CD4-positive, alpha-beta T cell (primary cell): ENCODE results near the gene C10orf95. TPM values are rescaled to one million over a fixed set of nuclear protein-coding genes. Genes with fewer than 3 reads are reported as not detected.

ENCODE experiments used
- ATAC-seq: fragments of 200-7000 bp; cut with Tn5 transposase; one replicate; pipeline ENCODE4 v1.10.0; 2022; ENCODE audit warnings: mild to moderate bottlenecking; ENCODE audit not compliant: poor library complexity
- CTCF ChIA-PET: fragments of 350-600 bp; sonication (Branson Sonifier 250); formaldehyde crosslinking; loops from one replicate; lab custom pipeline; 2021; ENCODE audit warnings: antibody characterized with exemption, inconsistent platforms; lab: Charles Lee
- POLR2A ChIA-PET: fragments of 350-600 bp; sonication (Branson Sonifier 250); formaldehyde crosslinking; loops from one replicate; lab custom pipeline; 2021; ENCODE audit warnings: antibody characterized with exemption, inconsistent platforms; lab: Charles Lee
- DNase-seq, 14 experiments: peaks; one replicate each; pipeline ENCODE4 v3.0.0-alpha.2; 2013 to 2020; ENCODE audit warnings: mixed read lengths in 2 of 14
- H3K27ac ChIP-seq, 2 donors: one replicate each; pipeline versions ENCODE4 v1.5.1 to v1.7.0; 2013; ENCODE audit warnings: low read length in 2 of 2, low read depth in 1 of 2, mild to moderate bottlenecking in 1 of 2
- H3K27me3 ChIP-seq, 2 experiments: 1 replicate in 1 of 2; 2 replicates in 1 of 2; pipeline versions ENCODE4 v1.6.1 to v1.7.0; 2013; ENCODE audit warnings: low read length in 2 of 2, control low read depth in 1 of 2, mild to moderate bottlenecking in 1 of 2, moderate library complexity in 1 of 2; ENCODE audit not compliant: insufficient read depth in 2 of 2, control insufficient read depth in 1 of 2
- H3K36me3 ChIP-seq: one replicate; pipeline ENCODE4 v1.6.1; 2013; ENCODE audit warnings: low read length, control low read depth; ENCODE audit not compliant: insufficient read depth
- H3K4me1 ChIP-seq: one replicate; pipeline ENCODE4 v1.6.1; 2013; ENCODE audit warnings: low read length, control low read depth; ENCODE audit not compliant: insufficient read depth
- H3K4me3 ChIP-seq: one replicate; pipeline ENCODE4 v1.5.1; 2013; ENCODE audit warnings: mild to moderate bottlenecking, low read length, moderate library complexity
- H3K9me3 ChIP-seq, 2 experiments: 1 replicate in 1 of 2; 2 replicates in 1 of 2; pipeline versions ENCODE4 v1.6.1 to v1.7.0; 2013; ENCODE audit warnings: low read length in 2 of 2, mild to moderate bottlenecking in 2 of 2, control low read depth in 1 of 2, moderate library complexity in 1 of 2; ENCODE audit not compliant: control insufficient read depth in 1 of 2, insufficient read depth in 1 of 2
- H3K27ac Mint-ChIP-seq: one replicate; pipeline ENCODE4 v1.8.0; 2020; ENCODE audit warnings: mixed read lengths
- H3K27me3 Mint-ChIP-seq: one replicate; pipeline ENCODE4 v1.8.0; 2021; ENCODE audit warnings: mixed read lengths
- H3K36me3 Mint-ChIP-seq: one replicate; pipeline ENCODE4 v1.8.0; 2021; ENCODE audit warnings: low read depth, mixed read lengths
- H3K4me1 Mint-ChIP-seq: one replicate; pipeline ENCODE4 v1.8.0; 2021; ENCODE audit warnings: low read depth, mixed read lengths
- H3K4me3 Mint-ChIP-seq: one replicate; pipeline ENCODE4 v1.8.0; 2020; ENCODE audit warnings: mild to moderate bottlenecking, mixed read lengths
- H3K9me3 Mint-ChIP-seq: one replicate; pipeline ENCODE4 v1.8.0; 2020; ENCODE audit warnings: mixed read lengths
- CTCF ChIP-seq: fragments of 200-600 bp; IDR thresholded peaks from one replicate; pipeline ENCODE4 v1.8.0; 2022; ENCODE audit warnings: antibody characterized with exemption, mild to moderate bottlenecking
- intact Hi-C, 2 experiments: fragments of 100-400 bp; cut with DNase I in 1 of 2; cut with micrococcal nuclease in 1 of 2; formaldehyde crosslinking; loops; one replicate each; pipeline versions ENCODE4 v1.15.1 to v1.9.0; 2023 to 2025; cut with DNase I, micrococcal nuclease
- total RNA-seq, 174 experiments: library from RNA in 2 of 174; stranded (reverse) in 2 of 174; gene quantifications; one replicate each; pipeline ENCODE4 v1.2.3 and lab custom pipeline; 2021 to 2026

C10orf95 gene
- total RNA-seq, 2 experiments from 2014 or later, result 0.16 to 0.28 TPM

GRCh38 chr10:102462512-102463054 lies 11.2 kb upstream of the C10orf95 start:
- ChIA-PET POLR2A (interaction anchor here (1.3 to 6.4 kb wide), 7 partner anchors 11 to 42 kb away, joined by 5 to 90 read pairs (median 10); partner anchors contain the start of genes ACTR1A, C10orf95, CUEDC2 and FBXL15), CTCF (interaction anchor here (0.7 to 3.2 kb wide), 5 partner anchors 12 to 40 kb away, joined by 3 to 19 read pairs (median 3); partner anchors contain the start of genes C10orf95 and CUEDC2)
- Histone ChIP-seq H3K4me1 (peaks cover 28% of the 10 kb centered on the region), H3K36me3 (no peaks in the 10 kb centered on the region), H3K4me3 (no peak overlapping the region), H3K27ac (no peak overlapping the region), H3K9me3 (no peaks in the 10 kb centered on the region), H3K27me3 (no peaks in the 10 kb centered on the region)
- Mint-ChIP-seq H3K36me3 (no peaks in the 10 kb centered on the region), H3K27ac (no peak overlapping the region), H3K27me3 (no peaks in the 10 kb centered on the region), H3K4me1 (peaks cover 26% of the 10 kb centered on the region), H3K9me3 (no peaks in the 10 kb centered on the region), H3K4me3 (peak overlapping the region; percentile 44)
- intact Hi-C loops, result no loop called here
- TF ChIP-seq CTCF, result no peak
- DNase-seq, result no peak
- ATAC-seq, result no peak

GRCh38 chr10:102461187-102462054 lies 10.1 kb upstream of the C10orf95 start:
- no peaks in the 10 kb centered on the region for H3K9me3 Mint-ChIP-seq
- peak overlapping the region; percentile 70 for H3K27ac Mint-ChIP-seq
- POLR2A ChIA-PET, result interaction anchor here (0.6 to 6.4 kb wide), 15 partner anchors 10 to 338 kb away, joined by 3 to 90 read pairs (median 5); partner anchors contain the start of genes ACTR1A, C10orf95, CUEDC2 and FBXL15
- intact Hi-C loops, result loop anchor here (1.0 to 2.0 kb wide), 4 partner anchors 17 to 43 kb away; partner anchors contain the start of genes CUEDC2 (in 1 of the 2) and PSD (in 1 of the 2)
- peaks cover 29% of the 10 kb centered on the region for H3K4me1 Mint-ChIP-seq
- CTCF ChIA-PET, result interaction anchor here (0.7 to 3.2 kb wide), 5 partner anchors 11 to 58 kb away, joined by 3 to 19 read pairs (median 7); partner anchors contain the start of genes C10orf95, CUEDC2 and FBXL15
- peak; percentile 100 for ATAC-seq
- H3K27me3 ChIP-seq, result no peaks in the 10 kb centered on the region
- TF ChIP-seq CTCF, result no peak
- H3K4me3 ChIP-seq, result peak overlapping the region; percentile 72
- peak overlapping the region in 1 of 2 donors; percentile 38 for H3K27ac ChIP-seq
- H3K9me3 ChIP-seq, result no peaks in the 10 kb centered on the region
- H3K27me3 Mint-ChIP-seq, result no peaks in the 10 kb centered on the region
- H3K36me3 Mint-ChIP-seq, result no peaks in the 10 kb centered on the region
- peaks cover 28% of the 10 kb centered on the region for H3K4me1 ChIP-seq
- DNase-seq, result peak; percentile 87 to 97 (median 93)
- H3K36me3 ChIP-seq, result peaks cover under 1% of the 10 kb centered on the region
- peak overlapping the region; percentile 92 for H3K4me3 Mint-ChIP-seq

GRCh38 chr10:102460836-102461186 lies 9.5 kb upstream of the C10orf95 start:
- H3K36me3 Mint-ChIP-seq, result peaks cover 2% of the 10 kb centered on the region
- DNase-seq, result peak in 1 of 14 experiments; percentile 10
- peak overlapping the region; percentile 92 for H3K4me3 Mint-ChIP-seq
- Histone ChIP-seq H3K4me3 (peak overlapping the region; percentile 72), H3K27me3 (no peaks in the 10 kb centered on the region), H3K27ac (no peak overlapping the region), H3K4me1 (peaks cover 28% of the 10 kb centered on the region), H3K9me3 (no peaks in the 10 kb centered on the region), H3K36me3 (peaks cover 7% of the 10 kb centered on the region)
- H3K27me3 Mint-ChIP-seq, result no peaks in the 10 kb centered on the region
- ATAC-seq, result no peak
- H3K27ac Mint-ChIP-seq, result peak overlapping the region; percentile 70
- H3K4me1 Mint-ChIP-seq, result peaks cover 29% of the 10 kb centered on the region
- POLR2A ChIA-PET, result interaction anchor here (0.8 to 6.4 kb wide), 11 partner anchors 10 to 337 kb away, joined by 3 to 90 read pairs (median 7); partner anchors contain the start of genes ACTR1A, C10orf95, CUEDC2 and NFKB2
- CTCF ChIA-PET, result interaction anchor here (1.3 to 3.2 kb wide), 4 partner anchors 10 to 57 kb away, joined by 4 to 19 read pairs (median 10); partner anchors contain the start of genes C10orf95 and FBXL15
- no peaks in the 10 kb centered on the region for H3K9me3 Mint-ChIP-seq
- intact Hi-C loops, result loop anchor here (1.0 to 2.0 kb wide), 5 partner anchors 10 to 42 kb away; partner anchors contain the start of genes C10orf95 (in 1 of the 2), CUEDC2 (in 1 of the 2) and PSD (in 1 of the 2)
- TF ChIP-seq CTCF, result no peak
